Stimulated activated CD4-positive, alpha-beta T cell treated with anti-CD3 and anti-CD28 coated beads, Interleukin-4, amount 100 ng/mL, for 4 hours (primary cell): ENCODE results near the gene HPSE2.

Source experiments
- DNase-seq, 2 experiments: peaks; one replicate each; pipeline ENCODE4 v3.0.0-alpha.2; 2020

HPSE2 gene

DNA sequence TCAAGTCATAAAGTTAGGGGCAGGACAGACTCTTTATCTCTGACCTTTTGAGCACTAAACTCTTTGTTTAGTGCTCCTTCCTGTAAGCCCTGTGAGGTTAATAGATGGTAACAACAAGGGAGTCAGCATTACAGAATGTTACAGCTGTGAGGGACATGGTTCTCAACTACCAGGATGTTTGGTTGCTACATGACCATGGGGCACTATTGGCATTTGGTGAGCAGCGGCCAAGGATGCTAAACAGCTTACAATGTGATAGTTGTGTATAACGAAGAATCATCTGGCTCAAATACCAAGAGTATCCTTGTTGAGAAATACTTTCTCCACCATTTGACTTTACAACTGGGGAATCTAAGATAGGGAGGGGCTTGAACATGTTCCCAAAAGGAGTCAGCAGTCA is 753.6 kb downstream of the HPSE2 start:
- DNase-seq = no peak

DNA sequence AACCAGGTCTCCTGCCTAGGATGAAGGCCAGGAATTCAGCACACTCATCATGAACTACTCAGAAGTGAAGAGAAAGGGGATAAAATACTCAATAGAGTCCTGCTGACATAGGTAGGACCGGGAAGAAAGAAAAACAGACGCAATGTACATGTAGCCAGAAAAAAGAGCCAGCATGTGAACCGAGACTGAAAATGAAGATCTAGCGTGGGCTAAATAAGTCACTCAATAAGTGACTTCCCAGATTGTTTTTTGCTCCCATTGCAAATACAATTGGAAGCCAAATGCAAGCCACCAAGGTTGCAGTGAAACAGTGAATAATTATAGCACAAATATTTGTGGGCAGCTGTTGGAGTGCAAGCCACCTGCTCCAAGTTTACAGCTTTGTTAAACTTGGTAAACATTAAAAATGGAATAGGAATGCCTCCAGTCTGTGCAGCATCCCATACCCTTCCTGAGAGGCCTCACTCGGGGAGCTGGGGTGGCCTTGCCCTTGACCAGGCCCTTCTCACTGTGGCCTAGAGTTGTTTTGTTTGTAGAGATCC is 754.2 kb downstream of the HPSE2 start:
- no peak for DNase-seq

DNA sequence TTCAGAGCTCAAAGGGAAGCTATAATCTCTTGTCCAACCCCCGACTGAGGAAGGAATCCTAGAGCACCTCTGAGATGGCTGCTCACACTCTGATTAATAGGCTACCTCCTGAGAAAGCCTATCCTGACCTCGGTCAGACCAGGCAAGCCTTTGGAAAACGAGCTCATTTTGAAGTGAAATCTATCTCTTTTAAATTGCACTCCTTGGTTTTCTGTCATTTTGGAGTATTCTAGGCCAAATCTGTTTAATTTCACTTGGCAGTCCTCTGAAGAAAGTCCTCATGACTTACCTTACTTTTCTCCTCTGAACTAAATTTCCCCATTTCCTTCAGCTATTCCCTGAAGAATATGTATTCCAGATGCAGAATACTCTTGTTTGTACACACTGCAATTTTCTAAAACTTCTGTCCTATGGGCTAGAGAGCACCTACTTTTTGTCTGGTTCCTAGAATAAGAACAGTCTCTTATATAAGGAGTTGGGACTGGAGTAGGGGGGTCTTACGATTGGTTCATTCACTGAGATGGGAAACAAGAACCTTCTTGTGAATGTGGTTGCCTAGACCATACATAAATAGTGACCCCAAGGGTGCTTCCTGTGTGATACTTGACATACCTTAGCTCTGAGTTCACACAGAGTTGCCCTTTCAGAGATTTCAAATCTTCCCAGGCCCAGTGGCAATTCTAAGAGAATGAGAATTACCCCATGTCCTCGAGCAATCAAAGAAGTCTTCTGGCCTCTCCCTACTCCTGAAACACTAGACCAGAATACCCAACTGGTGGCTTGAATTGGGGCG is 757.0 kb downstream of the HPSE2 start:
- DNase-seq = no peak

GRCh38 chr10:98477861-98478260 is 757.8 kb downstream of the HPSE2 start:
- no peak for DNase-seq

DNA sequence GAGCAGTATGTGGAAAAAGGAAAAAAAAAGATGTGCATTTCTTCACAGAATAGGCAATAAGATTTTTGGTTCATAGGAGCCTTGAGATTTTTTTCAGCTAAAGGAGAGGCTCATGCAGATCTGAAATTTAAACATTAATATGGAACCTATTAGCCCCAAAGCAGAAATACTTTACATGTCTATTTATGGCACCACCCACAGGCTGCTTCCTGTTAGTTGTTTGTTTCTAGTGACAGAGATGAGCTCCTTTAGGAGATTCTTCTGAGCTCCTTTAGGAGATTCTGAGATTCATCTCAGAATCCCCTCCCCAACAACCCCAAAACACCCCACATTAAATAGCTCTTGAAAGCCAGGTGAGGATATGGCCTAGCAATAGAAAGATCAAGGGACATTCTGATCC is 761.0 kb downstream of the HPSE2 start:
- DNase-seq = no peak

GRCh38 chr10:98472196-98472595 is 763.5 kb downstream of the HPSE2 start:
- DNase-seq = no peak

DNA sequence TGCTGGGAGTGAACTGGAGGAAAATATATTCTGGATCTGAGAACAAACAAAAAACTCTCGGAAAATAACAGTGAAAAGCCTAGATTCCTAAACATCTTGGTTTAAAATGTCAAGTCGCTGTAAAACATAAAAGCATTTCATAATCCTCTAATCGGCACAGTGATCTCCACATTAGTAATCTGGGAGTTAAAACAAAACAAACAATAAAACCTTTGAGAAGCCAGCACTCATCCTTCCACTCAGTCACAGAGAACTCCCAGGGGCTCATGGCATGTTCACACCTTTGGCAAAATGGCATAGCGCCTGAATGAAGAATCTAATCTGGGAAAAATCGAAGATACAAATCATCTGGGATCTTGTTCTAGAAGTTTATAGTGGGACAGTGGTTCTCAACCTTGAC is 764.8 kb downstream of the HPSE2 start:
- no peak for DNase-seq

DNA sequence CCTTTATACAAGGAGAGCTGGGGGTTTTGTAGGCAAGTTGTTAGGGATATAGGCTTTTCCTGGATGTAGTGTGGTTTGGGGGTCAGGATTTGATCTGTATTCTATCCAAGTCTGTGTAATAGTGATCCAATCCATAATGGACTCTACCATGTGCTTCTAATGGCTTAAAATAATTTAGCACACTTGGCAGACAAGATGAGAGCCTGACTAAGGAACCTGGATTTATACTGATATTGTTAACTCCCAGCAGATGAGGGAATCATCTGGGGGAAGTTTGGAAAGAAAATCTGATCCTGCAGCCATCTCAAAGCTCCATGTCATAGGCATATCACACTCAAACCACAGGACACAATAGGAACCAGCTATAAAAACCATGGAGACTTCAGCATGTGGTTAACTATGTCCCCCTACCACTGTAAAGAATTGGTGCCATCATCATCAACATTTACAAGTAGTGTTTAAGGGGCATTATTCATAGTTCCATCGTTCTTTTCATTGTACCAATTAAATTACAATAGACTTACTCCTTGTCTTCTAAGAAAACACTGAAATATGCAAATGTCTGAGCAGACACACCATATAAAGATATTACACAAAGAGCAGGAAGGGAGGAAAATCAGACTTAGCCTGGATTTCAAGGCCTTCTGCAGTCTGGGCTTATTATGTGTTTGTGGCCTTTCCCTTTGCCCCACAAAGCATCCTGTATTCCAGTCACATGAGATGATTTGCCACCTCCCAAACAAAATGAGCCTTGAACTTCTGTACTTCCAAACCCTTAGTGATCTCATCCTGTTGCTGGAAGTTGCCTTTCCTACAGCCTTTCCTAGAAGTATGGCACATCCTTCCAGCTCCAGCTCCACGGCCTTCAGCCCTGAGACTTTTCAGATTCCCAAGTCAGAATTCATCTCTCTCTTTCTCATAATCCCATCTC is 766.4 kb downstream of the HPSE2 start:
- no peak for DNase-seq

DNA sequence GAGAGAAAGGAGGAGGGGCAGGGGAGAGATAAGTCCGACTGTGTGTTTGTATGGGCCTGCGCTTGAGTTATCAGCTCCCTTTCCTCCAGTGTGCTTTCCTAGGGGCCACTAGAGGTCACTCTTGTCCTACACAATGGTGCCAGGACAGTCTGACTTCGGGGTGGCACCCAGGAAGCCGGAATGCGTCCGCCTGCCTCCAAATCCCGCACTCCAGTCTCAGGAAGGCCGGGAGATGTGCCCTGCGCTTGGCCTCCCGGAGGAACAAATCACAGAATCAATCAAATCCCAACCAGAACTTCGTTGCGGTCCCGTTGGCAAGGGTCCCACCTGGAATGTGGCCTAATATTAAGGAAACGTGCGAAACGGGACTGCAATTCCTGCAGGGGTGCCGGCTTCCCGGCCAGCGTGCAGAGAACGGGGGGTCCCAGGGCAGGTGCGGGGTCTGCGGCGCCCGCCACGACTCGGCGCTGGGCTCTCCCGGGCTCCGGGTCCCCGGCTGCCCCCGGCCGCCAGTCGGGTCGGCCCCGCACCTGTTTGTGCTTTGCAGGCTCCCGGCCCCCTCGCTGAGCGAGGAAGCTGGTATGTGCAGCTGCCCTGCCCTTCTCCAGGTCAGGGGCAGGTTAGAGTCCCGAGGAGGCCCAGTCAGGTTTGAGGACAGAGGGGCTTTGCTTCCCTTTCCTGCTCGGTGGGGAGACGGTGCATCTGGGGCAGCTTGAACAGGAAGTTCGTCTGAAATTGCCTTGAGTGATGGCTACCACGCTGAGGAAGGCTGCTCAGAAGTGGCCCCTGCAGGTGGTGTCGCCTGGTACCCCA is 767.9 kb downstream of the HPSE2 start:
- peak; percentile 42 to 58 for DNase-seq

- no peak for DNase-seq
Observed at GRCh38 chr10:98466861-98467505, 768.7 kb downstream of the HPSE2 start.

GRCh38 chr10:98465866-98466265 is 769.8 kb downstream of the HPSE2 start:
- no peak for DNase-seq

GRCh38 chr10:98463976-98464754 is 771.5 kb downstream of the HPSE2 start:
- DNase-seq = no peak

DNA sequence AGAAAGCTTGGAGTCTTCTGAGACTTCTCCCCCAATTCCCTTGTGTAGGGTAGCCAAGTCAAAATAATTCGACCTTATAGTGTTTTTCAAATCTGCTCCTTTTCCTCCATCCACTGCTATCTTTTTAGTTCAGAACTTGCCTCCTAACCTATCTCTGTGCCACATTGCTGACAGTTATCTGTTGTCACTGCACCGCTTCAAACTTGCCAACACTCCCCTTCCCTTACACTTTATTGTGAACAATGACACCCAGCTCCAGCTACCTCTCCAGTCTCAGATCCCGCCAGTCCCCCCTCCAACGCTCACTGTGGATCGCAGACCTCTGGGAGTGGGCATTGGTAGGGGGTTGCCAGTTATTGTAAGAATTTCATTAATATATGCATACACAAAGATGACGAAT is 772.6 kb downstream of the HPSE2 start:
- DNase-seq = no peak

GRCh38 chr10:98461500-98461842 is 774.2 kb downstream of the HPSE2 start:
- no peak for DNase-seq

GRCh38 chr10:98460837-98461499 is 774.7 kb downstream of the HPSE2 start:
- DNase-seq = no peak

DNA sequence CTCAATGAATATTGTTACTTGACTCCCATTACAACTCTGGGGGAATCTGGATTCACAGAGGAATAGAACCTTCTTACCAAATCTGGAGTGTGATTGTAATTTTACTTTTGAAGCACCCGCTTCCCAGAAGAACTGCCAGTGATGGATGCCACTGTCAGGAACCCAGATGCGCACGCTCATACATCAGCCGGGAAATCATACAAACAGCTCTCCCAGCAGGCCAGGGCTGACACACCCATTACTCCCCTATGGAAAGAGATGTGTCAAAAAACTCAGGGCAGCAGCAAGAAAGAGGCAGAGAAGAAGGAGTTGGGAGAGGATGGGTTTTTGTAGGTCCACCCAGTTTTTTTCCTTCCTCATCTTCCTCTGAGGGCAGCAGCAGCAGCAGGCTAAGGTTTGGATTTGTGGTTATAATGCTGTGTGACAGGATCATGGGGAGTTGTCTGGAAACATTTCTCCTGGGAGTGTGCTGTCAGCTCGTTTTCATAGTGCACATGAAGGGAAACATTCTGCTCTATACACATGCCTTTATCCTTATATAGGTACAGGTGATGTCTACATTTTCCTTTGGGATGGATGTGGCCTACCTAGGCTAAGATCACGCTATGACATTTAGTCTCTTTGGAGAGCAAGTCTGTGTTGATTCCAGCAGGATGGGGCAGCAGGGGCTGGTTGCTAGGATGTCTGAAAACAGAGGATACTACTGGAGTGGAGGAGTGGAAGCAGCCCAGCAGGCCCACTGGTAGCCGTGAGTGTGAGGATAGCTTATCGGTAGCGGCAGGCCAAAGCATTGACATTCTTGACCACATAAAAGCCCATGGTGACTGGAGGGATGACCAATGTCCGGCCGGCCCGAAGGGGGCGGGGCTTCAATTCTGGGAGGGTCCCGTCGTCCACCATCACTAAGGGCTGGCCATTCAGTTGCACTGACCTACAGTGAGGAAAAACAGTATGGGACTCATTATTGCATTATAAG is 776.6 kb downstream of the HPSE2 start:
- DNase-seq = no peak

- no peak for DNase-seq
Observed at GRCh38 chr10:98457721-98458120, 777.9 kb downstream of the HPSE2 start.

DNA sequence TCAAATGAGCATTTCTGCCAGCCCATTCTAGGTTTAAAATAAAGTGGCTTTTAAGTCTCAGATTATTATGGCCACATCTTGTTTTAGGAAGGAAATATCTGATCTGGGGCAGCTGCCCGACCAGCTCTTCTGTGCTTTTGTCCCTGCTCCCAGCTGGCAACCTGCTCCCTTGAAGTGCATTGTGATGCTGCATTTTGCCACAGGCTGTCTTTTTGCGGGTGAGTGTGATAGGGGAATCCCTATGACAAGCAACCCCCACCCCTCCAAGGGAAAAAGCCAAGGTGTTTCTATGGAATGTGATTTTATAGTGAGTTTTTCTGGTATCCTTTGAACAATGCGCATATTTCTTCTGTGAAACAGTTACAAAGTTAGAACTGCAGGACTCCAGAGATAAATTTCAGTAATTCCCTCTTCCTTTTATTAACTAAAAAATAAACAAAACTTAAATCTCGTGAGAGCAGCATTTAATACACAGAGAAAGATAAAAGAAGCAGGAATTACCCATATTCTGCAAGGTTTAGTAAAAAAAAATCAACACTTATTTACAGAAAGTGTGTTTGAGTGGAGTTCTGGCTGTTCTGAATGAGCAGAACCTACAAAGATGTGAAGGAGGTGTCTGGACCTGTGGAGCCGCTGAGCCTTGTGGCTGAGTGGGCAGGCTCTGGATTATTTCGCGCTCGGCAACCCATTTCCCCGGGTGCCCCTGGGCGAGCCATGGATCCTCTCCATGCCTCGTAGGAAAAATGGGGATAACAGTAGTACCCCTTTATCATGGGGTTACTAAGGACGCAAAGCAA is 778.8 kb downstream of the HPSE2 start:
- DNase-seq = no peak

- no peak for DNase-seq
Observed at GRCh38 chr10:98456043-98456570, 779.5 kb downstream of the HPSE2 start.
